RWPE1 (cell line): ENCODE data around the gene IL10RA.
"Not testable (repeated sequence)": the region's sequence is repeated elsewhere in the genome, so short reads cannot be mapped to it uniquely, and the experiment has no call there.

ENCODE experiments used
- CTCF ChIA-PET: fragments of 350-600 bp; sonication (Branson Sonifier 250); formaldehyde crosslinking; extraction: SDS; loops from one replicate; lab custom pipeline; 2021; lab: Yijun Ruan, JAX
- POLR2A ChIA-PET: fragments of 400-600 bp; formaldehyde crosslinking; extraction: SDS; loops from one replicate; lab custom pipeline; 2020; ENCODE audit warnings: antibody characterized with exemption; ENCODE audit not compliant: low non-redundant PET; lab: Yijun Ruan, JAX
- DNase-seq: peaks from one replicate; pipeline ENCODE4 v3.0.0; 2012; ENCODE audit warnings: low spot score
- H3K27ac ChIP-seq: fragments of 450-650 bp; 2 replicates; pipeline ENCODE4 v1.5.1; 2017
- CTCF ChIP-seq: fragments of 450-650 bp; conservative IDR thresholded peaks from 2 replicates; pipeline ENCODE4 v1.5.1; 2017; ENCODE audit warnings: low read depth, mild to moderate bottlenecking

Gene IL10RA

GRCh38 chr11:118005224-118006152, 19.3 kb downstream of the IL10RA start:
- no peak overlapping the region for H3K27ac ChIP-seq
- ChIA-PET CTCF (interaction anchor here (0.5 to 0.8 kb wide), 3 partner anchors 188 to 346 kb away, joined by 3 to 4 read pairs (median 3); no protein-coding TSS in a partner anchor), POLR2A (no interaction called here)
- no peak for DNase-seq
- TF ChIP-seq CTCF: no peak

DNA sequence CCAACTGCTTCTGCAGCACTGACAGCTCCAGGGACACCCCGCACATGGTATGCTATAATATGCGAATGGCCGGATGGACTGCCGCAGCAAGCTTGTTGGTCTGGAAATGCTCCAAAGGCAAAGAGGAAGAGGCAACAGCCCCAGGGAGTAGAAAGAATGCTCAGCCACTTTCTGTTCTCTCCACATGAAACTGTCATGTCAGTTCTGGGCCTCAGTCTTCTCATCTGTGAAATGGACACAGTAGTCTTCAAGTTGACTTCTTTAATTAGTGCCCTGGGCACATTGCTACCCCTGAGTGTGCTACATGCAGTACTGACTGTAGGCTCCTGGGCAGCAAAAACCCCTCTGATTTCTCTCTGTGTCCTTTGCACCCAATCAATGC, 19.9 kb downstream of the IL10RA start:
- CTCF ChIA-PET: interaction anchor here (0.6 to 0.8 kb wide), 2 partner anchors 189 to 347 kb away, joined by 3 to 4 read pairs; no protein-coding TSS in a partner anchor
- no peak for DNase-seq
- TF ChIP-seq CTCF: no peak
- POLR2A ChIA-PET: no interaction called here
- H3K27ac ChIP-seq: no peak overlapping the region

DNA sequence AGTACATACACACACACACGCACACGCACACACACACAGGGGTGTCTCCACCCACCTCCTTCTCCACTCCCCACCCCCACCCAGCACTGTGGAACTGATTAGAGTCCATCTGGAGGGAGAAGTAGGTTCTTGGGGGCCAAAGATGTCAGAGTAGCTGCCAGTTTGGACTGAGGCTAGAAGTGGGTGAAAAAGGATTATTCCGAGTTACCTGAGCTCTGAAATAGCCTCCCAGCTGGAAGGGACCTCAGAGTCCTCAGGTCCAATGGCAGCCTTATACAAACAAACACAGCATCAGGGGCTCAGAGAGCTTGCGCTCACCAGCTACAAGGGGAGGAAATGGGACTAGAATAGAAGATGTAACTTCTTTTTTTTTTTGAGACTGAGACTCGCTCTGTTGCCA, 20.8 kb downstream of the IL10RA start:
- H3K27ac ChIP-seq: no peak overlapping the region
- ChIA-PET POLR2A (no interaction called here), CTCF (no interaction called here)
- no peak for DNase-seq
- TF ChIP-seq CTCF: no peak

GRCh38 chr11:118007563-118008270, 21.5 kb downstream of the IL10RA start:
- POLR2A ChIA-PET, DNase-seq, H3K27ac ChIP-seq, CTCF ChIA-PET: not testable (repeated sequence)

GRCh38 chr11:118008271-118008911, 22.2 kb downstream of the IL10RA start:
- no peak for TF ChIP-seq CTCF
- H3K27ac ChIP-seq: no peak overlapping the region
- CTCF ChIA-PET: no interaction called here
- POLR2A ChIA-PET: no interaction called here
- no peak for DNase-seq

GRCh38 chr11:118009864-118010737, 23.9 kb downstream of the IL10RA start:
- POLR2A ChIA-PET: no interaction called here

More at GRCh38 chr11:118009864-118010737, 23.9 kb downstream of the IL10RA start:
- no peak for DNase-seq
- TF ChIP-seq CTCF: no peak
- CTCF ChIA-PET: no interaction called here
- no peak overlapping the region for H3K27ac ChIP-seq
